ENCODE data around the gene UBFD1. TPM values are rescaled to one million over a fixed set of nuclear protein-coding genes. Genes with fewer than 3 reads are reported as not detected.

The UBFD1 gene
- total and polyA plus RNA-seq, 10 of the 15 experiments (the other 5 are each of a cell fraction or from before 2014, with no cell fraction given): 7.3 to 48.5 (median 32.1) TPM

DNA sequence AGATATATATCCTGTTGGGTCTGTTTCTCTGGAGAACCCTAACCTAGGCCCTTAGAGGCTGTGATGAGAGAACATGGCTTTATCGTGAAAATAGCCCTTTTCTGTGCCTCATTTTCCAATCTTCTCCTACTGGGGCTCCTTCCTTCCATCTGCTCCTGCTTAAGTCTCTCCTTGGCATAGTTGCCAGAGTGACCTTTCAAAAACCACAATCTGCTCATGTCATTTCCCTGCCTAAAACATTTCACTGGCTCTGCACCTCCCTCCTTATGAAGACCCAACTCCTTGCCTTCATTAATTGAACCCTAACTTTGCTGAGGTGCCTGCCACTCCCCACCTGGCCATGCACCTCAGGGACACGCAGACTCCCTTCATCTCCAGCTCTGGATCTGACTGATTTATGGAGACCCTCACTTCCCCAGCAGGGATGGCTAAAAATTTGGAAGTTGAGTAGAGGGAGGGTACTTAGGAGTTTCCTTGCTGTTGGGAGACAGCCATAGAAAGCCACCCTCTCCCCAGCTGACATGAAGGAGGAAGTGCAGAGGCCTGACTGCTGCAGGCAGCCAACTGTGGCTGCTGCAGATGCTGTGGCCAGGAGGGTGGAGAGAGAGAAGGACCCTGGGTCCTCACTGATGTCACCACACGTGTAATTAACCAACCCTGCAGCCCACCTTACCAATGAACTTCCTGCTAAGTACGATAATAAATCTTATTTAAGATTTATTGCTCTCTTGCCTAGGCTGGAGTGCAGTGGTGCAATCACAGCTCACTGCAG lies 41.0 kb upstream of the UBFD1 start:
- Histone ChIP-seq H2AFZ (ENCODE audit: control insufficient read depth, low read depth, low read length) (no peak overlapping the region), H3K4me3 (no peak overlapping the region), H3K79me2 (ENCODE audit: control insufficient read depth, insufficient read depth, low read length) (no peaks in the 10 kb centered on the region), H3K4me1 (ENCODE audit: control insufficient read depth, insufficient read depth, low read length) (peaks cover 33% of the 10 kb centered on the region), H3K27ac (ENCODE audit: control insufficient read depth, insufficient read depth) (peak overlapping the region; percentile 44; the same call in 1 of the 2 replicates), H3K9me3 (replicated peaks; ENCODE audit: control insufficient read depth, insufficient read depth, low read length) (no peaks in the 10 kb centered on the region), H3K4me2 (ENCODE audit: control insufficient read depth, insufficient read depth) (no peak overlapping the region), H3K9ac (ENCODE audit: control insufficient read depth, insufficient read depth, low read length) (no peak overlapping the region), H3K27me3 (replicated peaks in 1 of 2; ENCODE audit: control insufficient read depth in 2 of 2, insufficient read depth in 2 of 2, low read length in 1 of 2) (no peaks in the 10 kb centered on the region), H3K36me3 (ENCODE audit: control insufficient read depth in 2 of 2, insufficient read depth in 2 of 2, low read length in 1 of 2) (peaks cover 2 to 6% of the 10 kb centered on the region in 2 experiments), H4K20me1 (ENCODE audit: control insufficient read depth, insufficient read depth) (no peaks in the 10 kb centered on the region)
- RAD21 ChIA-PET (ENCODE audit: unreplicated experiment): interaction anchor here (0.6 kb wide), 1 partner anchor 270 kb away, joined by 3 read pairs; no protein-coding TSS in a partner anchor
- CTCF ChIA-PET: no interaction called here
- in situ Hi-C loops (cut with MboI): no loop called here
- peak; percentile 67 for TF ChIP-seq RUNX3 (IDR thresholded peaks at IDR 0.05; ENCODE audit: low read length)
- peak; percentile 82 for TF ChIP-seq SPI1 (IDR thresholded peaks at IDR 0.05; ENCODE audit: borderline replicate concordance, insufficient read depth, low read depth, low read length)
- TF ChIP-seq, protein P1, sequence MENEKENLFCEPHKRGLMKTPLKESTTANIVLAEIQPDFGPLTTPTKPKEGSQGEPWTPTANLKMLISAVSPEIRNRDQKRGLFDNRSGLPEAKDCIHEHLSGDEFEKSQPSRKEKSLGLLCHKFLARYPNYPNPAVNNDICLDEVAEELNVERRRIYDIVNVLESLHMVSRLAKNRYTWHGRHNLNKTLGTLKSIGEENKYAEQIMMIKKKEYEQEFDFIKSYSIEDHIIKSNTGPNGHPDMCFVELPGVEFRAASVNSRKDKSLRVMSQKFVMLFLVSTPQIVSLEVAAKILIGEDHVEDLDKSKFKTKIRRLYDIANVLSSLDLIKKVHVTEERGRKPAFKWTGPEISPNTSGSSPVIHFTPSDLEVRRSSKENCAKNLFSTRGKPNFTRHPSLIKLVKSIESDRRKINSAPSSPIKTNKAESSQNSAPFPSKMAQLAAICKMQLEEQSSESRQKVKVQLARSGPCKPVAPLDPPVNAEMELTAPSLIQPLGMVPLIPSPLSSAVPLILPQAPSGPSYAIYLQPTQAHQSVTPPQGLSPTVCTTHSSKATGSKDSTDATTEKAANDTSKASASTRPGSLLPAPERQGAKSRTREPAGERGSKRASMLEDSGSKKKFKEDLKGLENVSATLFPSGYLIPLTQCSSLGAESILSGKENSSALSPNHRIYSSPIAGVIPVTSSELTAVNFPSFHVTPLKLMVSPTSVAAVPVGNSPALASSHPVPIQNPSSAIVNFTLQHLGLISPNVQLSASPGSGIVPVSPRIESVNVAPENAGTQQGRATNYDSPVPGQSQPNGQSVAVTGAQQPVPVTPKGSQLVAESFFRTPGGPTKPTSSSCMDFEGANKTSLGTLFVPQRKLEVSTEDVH (IDR thresholded peaks at IDR 0.05; ENCODE audit: low read depth, partially characterized antibody): no peak
- peak; percentile 76 for TF ChIP-seq PAX5 (IDR thresholded peaks at IDR 0.05; ENCODE audit: borderline replicate concordance, low read depth, low read length)
- peak; percentile 32 to 73; a peak in 2 of 4 replicates for TF ChIP-seq BHLHE40 (IDR thresholded peaks at IDR 0.05; ENCODE audit: borderline replicate concordance in 1 of 2, low read depth in 2 of 2, low read length in 1 of 2)
- FAIRE-seq: no peak
- BruUV-seq (replicated peaks): no TSS peak
- SMC1A ChIA-PET (ENCODE audit: uncharacterized antibody, unreplicated experiment): interaction anchor here (6.8 kb wide), 1 partner anchor 10 kb away, joined by 48 read pairs; no protein-coding TSS in a partner anchor
- POLR2A ChIA-PET: no interaction called here
- ATAC-seq: peak; percentile 77
- intact Hi-C loops (cut with micrococcal nuclease; ENCODE audit: unreplicated experiment): no loop called here
- 45% methylated on average over 4 of the region's 4 CpGs for WGBS (ENCODE audit: insufficient coverage, insufficient replicate concordance, low lambda C conversion rate, missing lambda C conversion rate)
- no peak for DNase-seq (ENCODE audit: low read depth, low spot score)
